Smooth muscle cell of the brain vasculature (primary cell): ENCODE results near the gene FLNB.

Source experiments
- DNase-seq: peaks from one replicate; pipeline ENCODE4 v3.0.0-alpha.2; 2012; ENCODE audit warnings: low read depth, low spot score

FLNB gene

DNA sequence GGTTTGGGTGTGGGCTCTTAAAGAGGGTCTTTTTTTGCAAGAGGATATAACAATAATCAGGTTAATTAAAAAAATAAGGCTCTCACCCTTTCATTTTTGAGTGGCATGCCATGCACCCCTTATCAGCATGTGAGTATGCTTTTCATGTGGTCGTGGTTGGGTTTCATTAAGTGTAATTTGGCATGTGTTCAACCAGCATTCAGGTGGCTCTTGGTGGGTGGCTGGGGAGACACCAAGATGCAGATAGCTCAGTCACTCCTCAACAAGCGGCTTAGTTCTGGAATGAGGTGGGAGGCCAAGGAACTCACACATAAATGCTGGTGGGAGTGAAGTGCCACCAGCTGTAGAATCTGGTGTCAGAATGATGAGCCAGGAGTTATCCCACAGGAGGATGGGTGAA, 66.8 kb downstream of the FLNB start:
- DNase-seq, result no peak

DNA sequence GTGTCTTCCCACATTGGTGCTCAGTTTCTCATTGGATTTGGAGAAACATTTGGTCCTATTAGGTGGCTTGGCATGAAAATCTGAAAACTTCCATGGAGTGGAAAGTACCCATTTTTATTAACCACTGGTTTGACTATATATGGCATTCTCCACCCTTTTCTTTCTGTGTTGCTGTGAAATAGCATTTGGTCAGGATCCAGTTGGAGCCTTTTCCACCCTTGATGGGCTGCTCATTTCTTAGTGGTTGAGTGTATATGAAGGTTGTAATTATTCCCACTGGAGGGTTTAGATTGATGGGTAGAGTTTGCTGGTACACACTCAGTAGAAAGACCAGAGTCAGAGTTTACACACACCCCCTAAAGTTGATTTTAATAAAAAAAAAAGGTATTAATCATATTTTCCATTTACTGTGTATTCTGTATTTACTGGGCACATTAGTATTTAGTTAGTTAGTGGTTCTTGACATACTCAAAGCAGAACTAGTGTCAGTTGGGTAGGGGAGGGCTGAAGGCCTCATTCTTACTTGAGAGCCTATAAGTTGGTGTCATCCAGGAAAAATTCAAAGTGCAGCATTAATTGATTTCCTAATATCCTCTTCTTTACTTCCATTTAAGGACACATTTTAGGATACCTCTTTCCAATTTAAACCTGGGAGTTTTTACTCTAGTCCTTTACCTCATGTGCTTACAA, 69.5 kb downstream of the FLNB start:
- no peak for DNase-seq

GRCh38 chr3:58078610-58079009, 70.4 kb downstream of the FLNB start:
- no peak for DNase-seq

- no peak for DNase-seq
These were observed 71.6 kb downstream of the FLNB start for GRCh38 chr3:58079773-58080172.

GRCh38 chr3:58082047-58082446, 73.8 kb downstream of the FLNB start:
- no peak for DNase-seq

DNA sequence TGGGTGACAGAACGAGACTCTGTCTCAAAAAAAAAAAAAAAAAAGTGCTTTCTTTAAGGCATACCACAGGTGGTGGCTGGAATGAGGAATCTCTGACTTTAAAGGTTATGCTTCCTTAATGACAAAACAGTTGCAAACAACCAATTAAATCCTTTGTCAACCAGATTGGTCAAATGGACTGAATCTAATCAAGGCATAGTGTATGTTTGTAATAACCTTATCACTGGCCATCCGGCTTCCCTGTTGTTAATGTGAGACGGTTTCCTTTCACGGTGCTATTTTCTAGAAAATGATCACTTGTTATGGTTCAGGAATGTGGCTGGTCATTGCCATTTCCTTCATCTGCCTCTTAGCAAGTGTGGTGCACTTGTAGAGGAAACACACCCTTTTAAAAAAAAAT, 75.9 kb downstream of the FLNB start:
- DNase-seq, result no peak

GRCh38 chr3:58084788-58085543, 76.7 kb downstream of the FLNB start:
- DNase-seq, result no peak

- DNase-seq, result no peak
These were observed 77.4 kb downstream of the FLNB start for GRCh38 chr3:58085616-58086015.

DNA sequence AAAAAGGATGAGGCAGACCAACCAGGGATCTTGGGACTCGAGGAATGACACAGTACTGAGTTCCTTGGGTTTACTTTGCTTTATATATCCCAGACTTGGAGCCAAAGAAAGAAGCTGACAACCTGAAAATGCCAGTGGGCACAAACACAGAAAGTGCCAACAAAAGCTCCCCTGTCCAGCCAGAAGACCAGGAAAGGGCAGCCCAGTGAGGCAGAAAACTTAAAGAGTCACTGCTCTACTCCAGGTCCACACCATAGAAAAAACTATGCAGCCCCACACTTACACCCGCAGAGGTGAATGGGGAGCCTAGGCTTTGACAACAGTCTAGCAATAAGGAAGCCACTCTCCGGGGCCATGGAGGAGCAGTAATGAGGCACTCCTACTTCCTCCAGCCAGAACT, 80.3 kb downstream of the FLNB start:
- DNase-seq, result no peak

DNA sequence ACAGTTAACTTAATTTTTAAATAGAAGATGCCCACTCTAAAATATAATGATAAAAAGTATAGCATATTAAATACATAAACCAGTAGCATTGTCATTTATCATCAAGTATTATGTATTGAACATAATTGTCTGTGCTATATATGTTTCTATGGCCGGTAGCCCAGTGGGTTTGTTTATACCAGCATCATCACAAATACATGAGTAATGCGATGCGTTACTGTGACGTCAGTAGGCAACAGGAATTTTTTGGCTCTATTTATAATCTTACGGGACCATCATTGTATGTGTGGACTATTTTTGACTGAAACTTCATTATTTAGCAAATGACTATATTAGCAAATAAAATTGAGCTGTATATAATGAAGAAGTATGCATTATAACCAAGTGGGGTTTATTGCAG, 82.1 kb downstream of the FLNB start:
- DNase-seq, result no peak

- DNase-seq, result no peak
These were observed 84.3 kb downstream of the FLNB start for GRCh38 chr3:58092521-58092920.

DNA sequence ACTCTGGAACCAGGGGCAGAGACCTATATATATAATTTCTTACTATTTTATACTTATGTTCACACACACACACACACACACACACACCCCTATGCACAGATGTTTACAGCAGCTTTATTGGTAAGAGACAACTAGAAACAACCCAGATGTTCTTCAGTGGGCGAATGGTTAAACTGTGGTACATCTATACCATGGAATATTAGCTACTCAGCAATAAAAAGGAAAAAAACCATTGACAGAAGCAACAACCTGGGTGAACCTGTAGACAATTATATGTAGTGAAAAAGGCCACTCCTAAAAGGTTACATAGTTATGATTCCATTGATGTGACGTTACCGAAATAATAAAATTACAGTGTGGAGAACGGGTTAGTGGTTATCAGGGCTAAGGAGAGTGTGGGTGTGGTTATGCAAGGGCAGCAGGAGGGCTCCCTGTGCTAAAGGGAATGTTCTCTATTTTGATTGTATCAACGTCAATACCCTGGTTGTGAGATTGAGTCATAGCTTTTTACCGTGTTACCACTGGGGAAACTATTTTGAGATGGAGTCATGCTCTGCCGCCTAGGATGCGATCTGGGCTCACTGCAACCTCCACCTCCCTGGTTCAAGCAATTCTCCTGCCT, 85.5 kb downstream of the FLNB start:
- no peak for DNase-seq

DNA sequence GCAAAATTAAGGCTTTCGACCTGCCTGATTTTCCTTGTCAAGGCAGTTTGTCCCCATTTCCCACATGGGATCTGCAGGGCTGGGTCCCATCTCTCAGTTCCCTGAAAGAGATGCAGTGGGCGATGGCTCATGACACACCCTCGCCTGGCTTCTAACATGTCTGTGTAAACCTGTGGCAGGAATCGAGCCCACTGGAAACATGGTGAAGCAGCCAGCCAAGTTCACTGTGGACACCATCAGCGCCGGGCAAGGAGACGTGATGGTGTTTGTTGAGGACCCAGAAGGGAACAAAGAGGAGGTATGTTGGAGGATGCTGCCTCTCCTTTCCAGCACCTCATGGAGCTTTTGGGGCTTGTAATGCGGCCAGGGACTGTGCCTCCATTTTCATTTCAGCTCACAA, 86.4 kb downstream of the FLNB start:
- no peak for DNase-seq

DNA sequence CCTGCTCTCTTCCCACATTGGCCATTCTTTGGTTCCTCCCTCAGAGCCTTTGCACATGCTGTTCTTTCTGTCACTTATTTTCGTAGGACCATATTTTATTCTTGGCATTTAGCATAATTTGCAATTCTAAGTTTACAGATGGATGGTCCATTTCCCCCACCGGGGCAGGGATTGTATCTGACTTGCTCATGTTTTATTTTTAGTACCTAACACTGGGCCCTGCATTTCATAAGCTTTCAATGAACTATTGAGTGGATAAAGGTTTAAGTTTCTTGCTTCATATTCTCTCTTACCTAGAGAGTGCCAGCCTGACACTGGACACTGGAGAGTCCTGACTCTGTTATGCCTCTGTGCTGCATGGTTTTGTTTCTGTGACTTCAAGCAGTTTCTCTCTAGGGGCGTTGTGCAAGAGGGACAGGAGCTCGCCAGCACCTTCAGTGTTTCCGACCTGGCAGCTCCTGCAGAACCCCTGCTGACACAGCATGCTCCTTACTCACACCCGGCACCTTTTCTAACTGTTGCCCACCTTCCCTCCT, 87.4 kb downstream of the FLNB start:
- DNase-seq, result no peak

DNA sequence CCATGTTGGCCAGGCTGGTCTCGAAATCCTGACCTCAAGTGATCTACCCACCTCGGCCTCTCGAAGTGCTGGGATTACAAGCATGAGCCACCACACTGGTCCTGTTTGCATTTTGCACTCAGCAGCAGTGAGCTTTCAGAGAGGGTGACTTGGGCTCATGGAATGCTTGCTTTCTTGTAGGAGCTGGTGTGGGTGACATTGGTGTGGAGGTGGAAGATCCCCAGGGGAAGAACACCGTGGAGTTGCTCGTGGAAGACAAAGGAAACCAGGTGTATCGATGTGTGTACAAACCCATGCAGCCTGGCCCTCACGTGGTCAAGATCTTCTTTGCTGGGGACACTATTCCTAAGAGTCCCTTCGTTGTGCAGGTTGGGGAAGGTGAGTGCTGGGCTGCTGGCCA, 90.3 kb downstream of the FLNB start:
- DNase-seq, result no peak

GRCh38 chr3:58099865-58100264, 91.6 kb downstream of the FLNB start:
- no peak for DNase-seq

DNA sequence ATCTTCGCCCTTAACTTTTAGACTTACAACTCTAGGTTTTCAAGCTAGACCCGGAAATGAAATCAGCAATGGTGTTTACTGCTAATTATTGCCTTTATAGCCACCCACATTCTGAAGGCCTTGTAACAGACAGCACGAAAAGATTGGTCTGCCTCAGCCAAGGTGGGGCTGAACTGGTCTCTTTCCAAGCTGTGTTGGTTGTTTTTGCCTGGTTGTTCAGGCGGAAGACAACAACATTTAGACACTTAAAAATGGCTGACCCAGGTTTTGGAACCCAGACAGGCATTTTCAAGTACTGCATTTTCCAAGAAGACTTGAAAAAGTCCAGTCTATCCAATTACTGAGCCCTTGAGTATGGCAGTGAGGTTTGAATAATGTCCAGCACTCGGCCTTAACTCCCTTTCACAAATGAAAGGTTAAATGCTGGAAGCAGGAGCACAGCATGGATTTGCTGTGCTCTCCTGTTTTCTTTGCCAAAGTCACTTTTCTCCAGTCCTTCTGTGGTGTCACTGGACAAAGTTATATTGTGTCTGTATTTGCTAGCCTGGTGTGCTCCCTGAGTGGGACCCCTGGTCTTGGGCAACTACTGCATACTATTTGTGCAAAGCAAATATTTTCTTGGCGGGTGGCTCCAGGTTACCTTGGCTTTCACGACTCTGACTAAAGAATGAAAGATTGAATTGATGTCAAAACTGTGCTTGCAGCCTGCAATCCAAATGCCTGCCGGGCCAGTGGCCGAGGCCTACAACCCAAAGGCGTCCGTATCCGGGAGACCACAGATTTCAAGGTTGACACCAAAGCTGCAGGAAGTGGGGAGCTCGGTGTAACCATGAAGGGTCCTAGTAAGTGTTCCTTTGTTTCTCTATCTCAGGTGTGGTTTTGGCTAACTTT, 93.5 kb downstream of the FLNB start:
- no peak for DNase-seq

DNA sequence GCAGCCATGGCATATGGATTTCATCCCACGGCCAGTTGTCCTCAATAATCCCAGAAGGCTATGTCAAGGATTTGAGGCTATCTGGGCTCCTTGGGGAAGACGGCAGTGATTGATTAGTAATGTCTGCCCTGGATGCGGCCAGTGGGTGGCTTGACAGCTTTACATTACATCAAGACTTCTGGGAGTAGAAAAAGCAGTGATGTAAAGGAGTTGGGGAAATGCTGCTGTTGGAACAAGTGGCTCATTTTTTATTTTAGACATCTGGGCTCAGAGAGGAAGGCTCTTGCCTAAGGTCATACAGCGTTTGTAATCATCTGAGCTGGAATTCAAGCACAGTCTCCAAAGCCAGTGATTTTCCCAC, 94.1 kb downstream of the FLNB start:
- DNase-seq, result no peak

DNA sequence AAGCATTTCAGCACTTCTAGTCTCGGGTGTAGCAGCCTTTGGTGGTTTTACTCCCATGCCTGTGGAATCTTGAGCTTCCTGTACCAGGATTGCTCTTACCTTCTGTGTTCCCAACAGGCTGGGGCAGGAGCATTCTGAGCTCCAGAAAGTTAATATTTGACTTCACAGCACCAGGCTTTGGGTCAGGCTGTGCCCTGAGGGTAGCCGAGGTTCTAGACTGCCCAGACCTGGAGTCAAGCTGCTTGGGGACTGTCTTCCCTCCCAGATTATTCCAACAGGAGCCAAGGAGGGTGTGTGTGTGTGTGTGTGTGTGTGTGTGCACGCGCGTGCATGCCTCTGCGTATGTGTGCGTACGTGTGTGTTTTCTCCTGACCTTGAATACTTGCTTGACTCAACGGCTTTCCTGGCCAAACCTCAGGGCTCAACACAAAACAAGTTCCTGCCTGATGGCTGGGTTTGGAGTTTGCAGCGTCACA, 94.8 kb downstream of the FLNB start:
- DNase-seq, result no peak

DNA sequence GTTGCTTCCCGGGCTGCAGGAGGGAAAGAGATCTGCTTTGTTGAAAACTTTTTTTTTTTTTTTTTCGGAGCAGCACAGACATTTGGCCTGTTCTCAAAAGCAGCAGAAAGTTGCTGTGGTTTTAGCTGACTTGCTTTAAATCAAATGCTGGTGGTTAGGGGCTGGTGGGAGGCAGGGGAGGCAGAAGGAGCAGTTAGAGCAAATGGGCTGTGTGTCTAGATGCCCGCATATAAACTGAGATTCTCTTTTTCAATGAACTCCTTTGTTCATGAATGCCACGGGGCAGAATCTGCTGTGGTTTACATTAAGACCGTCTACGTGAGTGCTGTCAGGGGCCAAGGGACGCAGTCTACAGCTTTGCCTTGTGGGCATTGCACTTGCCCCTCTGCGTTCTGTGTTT, 95.9 kb downstream of the FLNB start:
- no peak for DNase-seq

GRCh38 chr3:58104712-58105111, 96.5 kb downstream of the FLNB start:
- DNase-seq, result no peak

- DNase-seq, result no peak
These were observed 97.0 kb downstream of the FLNB start for GRCh38 chr3:58105196-58105595.
